Esophagus squamous epithelium (tissue), 5 donors: ENCODE measurements around the gene CIDEB. TPM values are rescaled to one million over a fixed set of nuclear protein-coding genes. Genes with fewer than 3 reads are reported as not detected.

Experiments used
- DNase-seq: peaks from one replicate; lab custom pipeline; 2025; lab: John Stamatoyannopoulos, UW
- H3K27ac ChIP-seq, 4 donors: fragments of 200-600 bp; sonication (generic); one replicate each; pipeline ENCODE4 v1.5.1; 2016 to 2019; ENCODE audit warnings: mild to moderate bottlenecking in 1 of 4
- H3K27me3 ChIP-seq, 4 donors: fragments of 200-600 bp; sonication (generic); 1 replicate in 3 of 4; 2 replicates in 1 of 4; pipeline versions ENCODE4 v1.5.1 to v1.6.0; 2017 to 2021; ENCODE audit warnings: antibody characterized with exemption in 1 of 4
- H3K36me3 ChIP-seq, 3 donors: fragments of 200-600 bp; sonication (generic); one replicate each; pipeline ENCODE4 v1.5.1; 2016 to 2019
- H3K4me1 ChIP-seq, 3 donors: fragments of 200-600 bp; sonication (generic); one replicate each; pipeline ENCODE4 v1.5.1; 2017 to 2019
- H3K4me3 ChIP-seq, 4 donors: fragments of 200-600 bp; sonication (generic); 1 replicate in 3 of 4; 2 replicates in 1 of 4; pipeline ENCODE4 v1.5.1; 2016 to 2019; ENCODE audit warnings: mild to moderate bottlenecking in 2 of 4, moderate library complexity in 1 of 4
- H3K9me3 ChIP-seq, 3 donors: fragments of 200-600 bp; sonication (generic); one replicate each; pipeline ENCODE4 v1.5.1; 2016 to 2019
- POLR2A ChIP-seq, 4 donors: fragments of 450-650 bp; IDR thresholded peaks; one replicate each; pipeline ENCODE4 v1.6.1; 2017; ENCODE audit warnings: antibody characterized with exemption in 4 of 4, mild to moderate bottlenecking in 4 of 4, moderate library complexity in 3 of 4
- WGBS, 2 donors: methylation state at CpG; one replicate each; pipeline ENCODE4 v1.1.5; 2018; 5-methylcytosine and 5-hydroxymethylcytosine counted together
- intact Hi-C: fragments of 100-400 bp; cut with DNase I; formaldehyde crosslinking; loops from one replicate; pipeline ENCODE4 v1.15.0; 2022
- total RNA-seq, 4 donors: library from RNA; depleted of rRNA; stranded (reverse); fragments of >200 nt; gene quantifications; one replicate each; pipeline ENCODE4 v1.1.0, GENCODE V29; 2016
- TF ChIP-seq, protein P1 (sequence below), 6 experiments: fragments of 450-650 bp in 4 of 6; fragments of 200-600 bp in 2 of 6; sonication (generic) in 2 of 6; IDR thresholded peaks; one replicate each; pipeline ENCODE4 v1.5.1; 2016 to 2019; ENCODE audit warnings: antibody characterized with exemption in 6 of 6, mild to moderate bottlenecking in 4 of 6, moderate library complexity in 4 of 6
- donor health status: DM: yes; HTN: yes; CAD: no.

Gene CIDEB
- total RNA-seq, 4 donors from 2014 or later, result 18.3 to 41.4 (median 30.4) TPM

DNA sequence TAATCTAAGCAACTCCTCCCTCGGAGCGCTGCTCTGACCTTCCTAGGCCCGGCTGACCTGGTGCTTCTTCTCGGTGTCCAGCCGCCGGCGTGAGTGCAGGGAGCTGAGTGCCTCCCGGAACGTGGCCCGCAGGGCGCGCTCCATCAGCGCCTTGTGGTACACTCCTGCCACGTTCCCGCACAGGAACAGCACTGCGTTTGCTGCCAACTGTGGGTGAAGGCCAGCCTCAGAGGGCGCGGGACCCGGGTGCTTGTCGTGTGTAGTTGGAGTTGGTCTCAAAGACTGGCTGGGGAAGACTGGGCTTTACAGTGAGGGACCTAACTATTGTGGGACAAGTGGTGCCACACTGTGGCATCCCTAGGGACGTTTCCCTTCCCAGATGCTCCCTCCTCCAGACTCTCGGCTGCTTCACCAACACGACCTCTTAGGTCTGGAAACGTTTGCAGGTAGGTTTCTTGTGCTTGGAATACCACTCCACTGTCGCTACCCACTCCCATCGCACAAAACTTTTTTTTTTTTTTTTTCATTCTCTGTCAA, 24.0 kb upstream of the CIDEB start:
- intact Hi-C loops, result loop anchor here (5.0 kb wide), 1 partner anchor 101 kb away; no protein-coding TSS in a partner anchor
- TF ChIP-seq POLR2A (IDR thresholded peaks at IDR 0.05), result no peak
- TF ChIP-seq, protein P1, sequence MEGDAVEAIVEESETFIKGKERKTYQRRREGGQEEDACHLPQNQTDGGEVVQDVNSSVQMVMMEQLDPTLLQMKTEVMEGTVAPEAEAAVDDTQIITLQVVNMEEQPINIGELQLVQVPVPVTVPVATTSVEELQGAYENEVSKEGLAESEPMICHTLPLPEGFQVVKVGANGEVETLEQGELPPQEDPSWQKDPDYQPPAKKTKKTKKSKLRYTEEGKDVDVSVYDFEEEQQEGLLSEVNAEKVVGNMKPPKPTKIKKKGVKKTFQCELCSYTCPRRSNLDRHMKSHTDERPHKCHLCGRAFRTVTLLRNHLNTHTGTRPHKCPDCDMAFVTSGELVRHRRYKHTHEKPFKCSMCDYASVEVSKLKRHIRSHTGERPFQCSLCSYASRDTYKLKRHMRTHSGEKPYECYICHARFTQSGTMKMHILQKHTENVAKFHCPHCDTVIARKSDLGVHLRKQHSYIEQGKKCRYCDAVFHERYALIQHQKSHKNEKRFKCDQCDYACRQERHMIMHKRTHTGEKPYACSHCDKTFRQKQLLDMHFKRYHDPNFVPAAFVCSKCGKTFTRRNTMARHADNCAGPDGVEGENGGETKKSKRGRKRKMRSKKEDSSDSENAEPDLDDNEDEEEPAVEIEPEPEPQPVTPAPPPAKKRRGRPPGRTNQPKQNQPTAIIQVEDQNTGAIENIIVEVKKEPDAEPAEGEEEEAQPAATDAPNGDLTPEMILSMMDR (IDR thresholded peaks at IDR 0.05), result no peak
- Histone ChIP-seq H3K9me3 (no peaks in the 10 kb centered on the region), H3K27ac (no peak overlapping the region), H3K4me3 (no peak overlapping the region), H3K4me1 (peaks cover 22 to 85% (median 34%) of the 10 kb centered on the region in 3 donors), H3K27me3 (peaks cover 0 to 39% (median 6%) of the 10 kb centered on the region in 4 donors), H3K36me3 (peaks cover 0 to 11% (median 0%) of the 10 kb centered on the region in 3 donors)
- no peak for DNase-seq
- WGBS, 2 donors, result 25 to 44% methylated on average over 6 to 10 of the region's 26 CpGs

DNA sequence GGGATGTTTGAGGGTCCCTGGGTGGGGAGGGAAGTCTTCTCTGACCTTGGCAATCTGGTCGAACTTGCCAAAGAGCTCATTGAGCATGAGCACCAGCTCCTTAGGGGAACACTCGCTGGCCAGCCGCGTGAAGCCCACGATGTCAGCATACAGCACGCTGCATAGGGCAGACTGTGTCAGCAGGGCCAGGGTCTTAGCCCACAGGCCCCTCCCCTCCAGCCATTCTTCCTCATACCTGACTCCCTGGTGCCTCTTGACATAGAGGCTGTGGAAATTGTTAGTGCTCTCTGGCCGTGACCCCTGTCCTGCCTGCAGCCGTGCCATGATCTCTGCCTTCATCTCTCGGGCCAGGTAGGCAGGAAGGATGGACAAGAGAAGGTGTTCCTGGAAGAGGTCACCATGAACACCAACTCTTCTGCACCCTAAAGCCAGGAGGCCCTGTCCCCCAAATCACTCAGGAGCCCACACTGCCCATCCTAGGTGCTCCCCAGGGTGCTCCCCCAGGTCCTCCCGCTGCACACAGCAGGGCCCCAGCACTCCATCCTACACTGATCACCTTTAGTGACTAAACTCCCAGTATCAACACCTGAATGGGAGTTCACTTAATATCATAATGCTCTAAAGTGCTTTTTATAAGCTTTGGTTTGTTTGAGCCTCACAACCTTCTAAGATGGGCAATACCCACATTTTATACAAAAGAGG, 23.3 kb upstream of the CIDEB start:
- TF ChIP-seq, protein P1 (IDR thresholded peaks at IDR 0.05), result no peak
- no peak for TF ChIP-seq POLR2A (IDR thresholded peaks at IDR 0.05)
- 92 to 100% methylated on average over 3 to 7 of the region's 10 CpGs for WGBS, 2 donors
- peaks cover 0 to 39% (median 6%) of the 10 kb centered on the region in 4 donors for H3K27me3 ChIP-seq
- H3K4me3 ChIP-seq, result no peak overlapping the region
- H3K36me3 ChIP-seq, result peaks cover 0 to 5% (median 0%) of the 10 kb centered on the region in 3 donors
- peaks cover 22 to 78% (median 34%) of the 10 kb centered on the region in 3 donors for H3K4me1 ChIP-seq
- no peak for DNase-seq
- H3K27ac ChIP-seq, result no peak overlapping the region
- no peaks in the 10 kb centered on the region for H3K9me3 ChIP-seq
- intact Hi-C loops, result loop anchor here (5.0 kb wide), 1 partner anchor 101 kb away; no protein-coding TSS in a partner anchor

GRCh38 chr14:24329736-24330135, 22.0 kb upstream of the CIDEB start:
- Histone ChIP-seq H3K27ac (peak overlapping the region in 2 of 4 donors; percentile 18 to 32), H3K4me3 (no peak overlapping the region), H3K36me3 (no peaks in the 10 kb centered on the region), H3K9me3 (no peaks in the 10 kb centered on the region), H3K27me3 (peaks cover 0 to 25% (median 5%) of the 10 kb centered on the region in 4 donors), H3K4me1 (peaks cover 17 to 64% (median 31%) of the 10 kb centered on the region in 3 donors)
- intact Hi-C loops, result loop anchor here (5.0 kb wide), 1 partner anchor 103 kb away; no protein-coding TSS in a partner anchor
- TF ChIP-seq POLR2A (IDR thresholded peaks at IDR 0.05), result peak in 1 of 4 donors; percentile 18
- TF ChIP-seq, protein P1 (IDR thresholded peaks at IDR 0.05), result no peak
- no peak for DNase-seq
- WGBS, 2 donors, result 62% methylated on average over 5 of the region's 9 CpGs; no CpG with 5 or more reads in 1 of the 2 donors

- WGBS, 2 donors, result 70 to 80% methylated on average over 6 to 9 of the region's 12 CpGs
- no peak for TF ChIP-seq POLR2A (IDR thresholded peaks at IDR 0.05)
- TF ChIP-seq, protein P1 (IDR thresholded peaks at IDR 0.05), result no peak
- peak overlapping the region in 3 of 4 donors; percentile 18 to 32 (median 26) for H3K27ac ChIP-seq
- H3K4me1 ChIP-seq, result peaks cover 11 to 59% (median 25%) of the 10 kb centered on the region in 3 donors
- no peak for DNase-seq
- intact Hi-C loops, result no loop called here
- H3K36me3 ChIP-seq, result no peaks in the 10 kb centered on the region
- H3K9me3 ChIP-seq, result no peaks in the 10 kb centered on the region
- no peak overlapping the region for H3K4me3 ChIP-seq
- peaks cover 0 to 19% (median 3%) of the 10 kb centered on the region in 4 donors for H3K27me3 ChIP-seq
Measured at GRCh38 chr14:24329073-24329663, 21.4 kb upstream of the CIDEB start.
